GM19395 (cell line): Measurements from ENCODE around the gene DNAJC25.
A peak's percentile ranks its signal among the peaks of the same experiment; 100 is the strongest.
"Not testable (repeated sequence)": the region's sequence is repeated elsewhere in the genome, so short reads cannot be mapped to it uniquely, and the experiment has no call there.

Source experiments
- ATAC-seq: cut with Tn5 transposase; IDR thresholded peaks from one replicate; pipeline ENCODE4 v1.9.1; 2021; ENCODE audit warnings: mild to moderate bottlenecking, moderate library complexity; ENCODE audit not compliant: unreplicated experiment

Gene DNAJC25

GRCh38 chr9:111662576-111663300 lies 31.6 kb downstream of the DNAJC25 start:
- ATAC-seq: peak; percentile 9

- no peak for ATAC-seq
Observed at GRCh38 chr9:111663301-111663823, 32.2 kb downstream of the DNAJC25 start.

GRCh38 chr9:111668026-111668573 lies 37.0 kb downstream of the DNAJC25 start:
- no peak for ATAC-seq

- ATAC-seq: not testable (repeated sequence)
Observed at GRCh38 chr9:111668601-111669000, 37.5 kb downstream of the DNAJC25 start.

- no peak for ATAC-seq
Observed at GRCh38 chr9:111674319-111674718, 43.2 kb downstream of the DNAJC25 start.

- ATAC-seq: no peak
Observed at GRCh38 chr9:111676116-111676515, 45.0 kb downstream of the DNAJC25 start.

GRCh38 chr9:111678293-111678692 lies 47.2 kb downstream of the DNAJC25 start:
- ATAC-seq: no peak

GRCh38 chr9:111679199-111679598 lies 48.1 kb downstream of the DNAJC25 start:
- no peak for ATAC-seq

- no peak for ATAC-seq
Observed at GRCh38 chr9:111683392-111683791, 52.3 kb downstream of the DNAJC25 start.

- no peak for ATAC-seq
Observed at GRCh38 chr9:111691672-111692329, 60.7 kb downstream of the DNAJC25 start.

- no peak for ATAC-seq
Observed at GRCh38 chr9:111696796-111697195, 65.7 kb downstream of the DNAJC25 start.

GRCh38 chr9:111700776-111701175 lies 69.6 kb downstream of the DNAJC25 start:
- ATAC-seq: no peak
